B cell (primary cell): ENCODE data around the gene CRYBG3.

Source experiments
- CTCF ChIP-seq: fragments of 200-600 bp; IDR thresholded peaks from one replicate; pipeline ENCODE4 v1.8.0; 2022; ENCODE audit warnings: antibody characterized with exemption, mild to moderate bottlenecking
- EZH2 ChIP-seq: IDR thresholded peaks from 2 replicates; pipeline ENCODE4 v1.6.1; 2012; ENCODE audit warnings: borderline replicate concordance, low read depth, mild to moderate bottlenecking, moderate library complexity, low read length; ENCODE audit not compliant: insufficient read depth, poor library complexity, severe bottlenecking

GRCh38 chr3:97970156-97970555 is 148.3 kb downstream of the CRYBG3 start:
- TF ChIP-seq EZH2 (no peak), CTCF (no peak)
